ENCODE data around the gene MROH9. TPM values are rescaled to one million over a fixed set of nuclear protein-coding genes. Genes with fewer than 3 reads are reported as not detected.

Gene MROH9
- total and polyA plus RNA-seq, 2 experiments from 2014 or later: 0.16 TPM; not detected in 1

GRCh38 chr1:171081763-171082201, 146.4 kb downstream of the MROH9 start:
- in situ Hi-C loops (cut with MboI): loop anchor here (10.0 kb wide), 2 partner anchors 143 to 233 kb away; partner anchors contain the start of gene FMO4
- peaks cover 6% of the 10 kb centered on the region; the same call in 1 of the 2 replicates for H3K27me3 ChIP-seq (replicated peaks; ENCODE audit: insufficient read depth)
- H4K20me1 ChIP-seq (ENCODE audit: insufficient read depth): no peaks in the 10 kb centered on the region
- 81 to 89% methylated on average over 7 of the region's 7 CpGs for WGBS, 2 experiments (ENCODE audit: low coverage in 1 of 2, low lambda C conversion rate in 2 of 2, missing lambda C conversion rate in 2 of 2)
- no peaks in the 10 kb centered on the region for H3K79me2 ChIP-seq (ENCODE audit: insufficient read depth)
- H3K4me1 ChIP-seq (ENCODE audit: insufficient read depth): no peaks in the 10 kb centered on the region
- H3K4me3 ChIP-seq: no peak overlapping the region
- H3K4me2 ChIP-seq (ENCODE audit: unreplicated experiment): no peak overlapping the region
- no peak overlapping the region for H3K27ac ChIP-seq
- TF ChIP-seq EZH2 (IDR thresholded peaks at IDR 0.05; ENCODE audit: insufficient read depth, poor library complexity, severe bottlenecking) (no peak), EZH2phosphoT487 (IDR thresholded peaks at IDR 0.05; ENCODE audit: insufficient read depth, low read depth) (no peak)
- H3K9me3 ChIP-seq (ENCODE audit: low read depth): no peaks in the 10 kb centered on the region
- H2AFZ ChIP-seq: no peak overlapping the region
- no peak overlapping the region for H3K9ac ChIP-seq
- no peaks in the 10 kb centered on the region for H3K9me2 ChIP-seq (ENCODE audit: insufficient read depth)
- no peak for DNase-seq
- H3K36me3 ChIP-seq (ENCODE audit: low read depth): no peaks in the 10 kb centered on the region
- no peaks in the 10 kb centered on the region for H3F3A ChIP-seq (ENCODE audit: insufficient read depth)

- H3F3A ChIP-seq (ENCODE audit: insufficient read depth): no peaks in the 10 kb centered on the region
- H3K4me3 ChIP-seq: no peak overlapping the region
- 18 to 28% methylated on average over 1 of the region's 1 CpG for WGBS, 2 experiments (ENCODE audit: low coverage in 1 of 2, low lambda C conversion rate in 2 of 2, missing lambda C conversion rate in 2 of 2)
- in situ Hi-C loops (cut with MboI): loop anchor here (10.0 kb wide), 2 partner anchors 142 to 232 kb away; partner anchors contain the start of gene FMO4
- H3K36me3 ChIP-seq (ENCODE audit: low read depth): no peaks in the 10 kb centered on the region
- H3K4me1 ChIP-seq (ENCODE audit: insufficient read depth): no peaks in the 10 kb centered on the region
- H2AFZ ChIP-seq: no peak overlapping the region
- TF ChIP-seq EZH2 (IDR thresholded peaks at IDR 0.05; ENCODE audit: insufficient read depth, poor library complexity, severe bottlenecking): no peak
- H4K20me1 ChIP-seq (ENCODE audit: insufficient read depth): no peaks in the 10 kb centered on the region
- H3K9me3 ChIP-seq (ENCODE audit: low read depth): no peaks in the 10 kb centered on the region
- DNase-seq: no peak
- no peaks in the 10 kb centered on the region for H3K9me2 ChIP-seq (ENCODE audit: insufficient read depth)
- H3K27me3 ChIP-seq (replicated peaks; ENCODE audit: insufficient read depth): peaks cover 6% of the 10 kb centered on the region; the same call in 1 of the 2 replicates
- H3K27ac ChIP-seq: no peak overlapping the region
- H3K4me2 ChIP-seq (ENCODE audit: unreplicated experiment): no peak overlapping the region
- no peak overlapping the region for H3K9ac ChIP-seq
- H3K79me2 ChIP-seq (ENCODE audit: insufficient read depth): no peaks in the 10 kb centered on the region
Observed at GRCh38 chr1:171082606-171083005, 147.3 kb downstream of the MROH9 start.

GRCh38 chr1:171083222-171083621, 147.9 kb downstream of the MROH9 start:
- H3K9me2 ChIP-seq (ENCODE audit: insufficient read depth): no peaks in the 10 kb centered on the region
- no peaks in the 10 kb centered on the region for H4K20me1 ChIP-seq (ENCODE audit: insufficient read depth)
- no peaks in the 10 kb centered on the region for H3K9me3 ChIP-seq (ENCODE audit: low read depth)
- no peak overlapping the region for H3K4me3 ChIP-seq
- 72 to 80% methylated on average over 5 of the region's 5 CpGs for WGBS, 2 experiments (ENCODE audit: low coverage in 1 of 2, low lambda C conversion rate in 2 of 2, missing lambda C conversion rate in 2 of 2)
- H3K36me3 ChIP-seq (ENCODE audit: low read depth): no peaks in the 10 kb centered on the region
- H3K4me2 ChIP-seq (ENCODE audit: unreplicated experiment): no peak overlapping the region
- no peak for DNase-seq
- in situ Hi-C loops (cut with MboI): loop anchor here (10.0 kb wide), 2 partner anchors 142 to 232 kb away; partner anchors contain the start of gene FMO4
- no peaks in the 10 kb centered on the region for H3K79me2 ChIP-seq (ENCODE audit: insufficient read depth)
- no peak for TF ChIP-seq EZH2 (IDR thresholded peaks at IDR 0.05; ENCODE audit: insufficient read depth, poor library complexity, severe bottlenecking)
- TF ChIP-seq EZH2phosphoT487 (IDR thresholded peaks at IDR 0.05; ENCODE audit: insufficient read depth, low read depth): no peak
- no peak overlapping the region for H3K9ac ChIP-seq
- no peak overlapping the region for H3K27ac ChIP-seq
- H3F3A ChIP-seq (ENCODE audit: insufficient read depth): no peaks in the 10 kb centered on the region
- H3K27me3 ChIP-seq (replicated peaks; ENCODE audit: insufficient read depth): peaks cover 6% of the 10 kb centered on the region; the same call in 1 of the 2 replicates
- H2AFZ ChIP-seq: no peak overlapping the region
- no peaks in the 10 kb centered on the region for H3K4me1 ChIP-seq (ENCODE audit: insufficient read depth)

GRCh38 chr1:171084091-171084490, 148.8 kb downstream of the MROH9 start:
- TF ChIP-seq EZH2 (IDR thresholded peaks at IDR 0.05; ENCODE audit: insufficient read depth, poor library complexity, severe bottlenecking) (no peak), EZH2phosphoT487 (IDR thresholded peaks at IDR 0.05; ENCODE audit: insufficient read depth, low read depth) (no peak)
- no peak overlapping the region for H3K4me2 ChIP-seq (ENCODE audit: unreplicated experiment)
- no peaks in the 10 kb centered on the region for H3K9me2 ChIP-seq (ENCODE audit: insufficient read depth)
- H3K36me3 ChIP-seq (ENCODE audit: low read depth): no peaks in the 10 kb centered on the region
- H3K4me3 ChIP-seq: no peak overlapping the region
- no peak overlapping the region for H3K27ac ChIP-seq
- no peak overlapping the region for H2AFZ ChIP-seq
- H3K9ac ChIP-seq: no peak overlapping the region
- H3K79me2 ChIP-seq (ENCODE audit: insufficient read depth): no peaks in the 10 kb centered on the region
- peaks cover 6% of the 10 kb centered on the region; the same call in 1 of the 2 replicates for H3K27me3 ChIP-seq (replicated peaks; ENCODE audit: insufficient read depth)
- no peaks in the 10 kb centered on the region for H3F3A ChIP-seq (ENCODE audit: insufficient read depth)
- in situ Hi-C loops (cut with MboI): loop anchor here (10.0 kb wide), 2 partner anchors 141 to 231 kb away; partner anchors contain the start of gene FMO4
- H3K9me3 ChIP-seq (ENCODE audit: low read depth): no peaks in the 10 kb centered on the region
- no peaks in the 10 kb centered on the region for H4K20me1 ChIP-seq (ENCODE audit: insufficient read depth)
- no peaks in the 10 kb centered on the region for H3K4me1 ChIP-seq (ENCODE audit: insufficient read depth)
- no peak for DNase-seq
